Small intestine (tissue), 7 donors: ENCODE data around the gene MSI2. TPM values are rescaled to one million over a fixed set of nuclear protein-coding genes. Genes with fewer than 3 reads are reported as not detected.
"Not testable (repeated sequence)": the region's sequence is repeated elsewhere in the genome, so short reads cannot be mapped to it uniquely, and the experiment has no call there.

Source experiments
- DNase-seq, 2 donors: peaks; one replicate each; pipeline versions ENCODE4 v3.0.0 to v3.0.0-alpha.2; 2013
- FAIRE-seq: peaks from 2 replicates; lab custom pipeline; 2012; peaks lifted over from hg19 to GRCh38; lab: Jason Lieb, UNC
- H3K27ac ChIP-seq, 3 donors: one replicate each; pipeline ENCODE4 v1.5.1; 2013; ENCODE audit warnings: low read length in 2 of 3, mild to moderate bottlenecking in 2 of 3, control low read depth in 1 of 3, inconsistent platforms in 1 of 3, low read depth in 1 of 3, moderate library complexity in 1 of 3
- H3K27me3 ChIP-seq, 3 donors: one replicate each; pipeline ENCODE4 v1.6.1; 2013; ENCODE audit warnings: low read length in 3 of 3, inconsistent platforms in 1 of 3; ENCODE audit not compliant: control insufficient read depth in 3 of 3, insufficient read depth in 3 of 3
- H3K36me3 ChIP-seq, 3 donors: one replicate each; pipeline ENCODE4 v1.6.1; 2013; ENCODE audit warnings: low read length in 3 of 3, inconsistent platforms in 1 of 3, low read depth in 1 of 3, mild to moderate bottlenecking in 1 of 3, moderate library complexity in 1 of 3; ENCODE audit not compliant: control insufficient read depth in 3 of 3, insufficient read depth in 2 of 3
- H3K4me1 ChIP-seq, 3 donors: one replicate each; pipeline ENCODE4 v1.6.1; 2013; ENCODE audit warnings: low read length in 2 of 3, inconsistent platforms in 1 of 3, low read depth in 1 of 3, mild to moderate bottlenecking in 1 of 3, moderate library complexity in 1 of 3; ENCODE audit not compliant: control insufficient read depth in 3 of 3, insufficient read depth in 2 of 3
- H3K4me3 ChIP-seq, 3 donors: one replicate each; pipeline ENCODE4 v1.5.1; 2013; ENCODE audit warnings: low read length in 3 of 3, control low read depth in 1 of 3, inconsistent platforms in 1 of 3, low read depth in 1 of 3, mild to moderate bottlenecking in 1 of 3, moderate library complexity in 1 of 3
- H3K9me3 ChIP-seq, 2 donors: one replicate each; pipeline ENCODE4 v1.6.1; 2013; ENCODE audit warnings: low read depth in 1 of 2, low read length in 1 of 2; ENCODE audit not compliant: control insufficient read depth in 2 of 2, insufficient read depth in 1 of 2
- WGBS, 3 donors: extraction: QIAGEN DNeasy Blood & Tissue Kit; methylation state at CpG; one replicate each; pipeline ENCODE4 v1.1.7; 2013; 5-methylcytosine and 5-hydroxymethylcytosine counted together
- polyA plus RNA-seq, 4 donors: library from polyadenylated mRNA; stranded (reverse) in 3 of 4; unstranded in 1 of 4; fragments of 200-250 nt in 3 of 4; fragments of 120-200 nt in 1 of 4; gene quantifications; one replicate each; pipeline versions ENCODE4 v1.2.1 to v1.2.3, GENCODE V29; 2013
- donor health status: healthy with polysubstance abuse.
- donor health status: control.
- donor health status: control.
- donor health status: Bipolar disorder and iron deficiency.
- donor health status: healthy.

The MSI2 gene
- polyA plus RNA-seq, 4 donors = 5.1 to 49.4 (median 12.6) TPM

GRCh38 chr17:57617218-57617617 is 360.9 kb downstream of the MSI2 start:
- Histone ChIP-seq H3K4me1 (peaks cover 0 to 2% (median 0%) of the 10 kb centered on the region in 3 donors), H3K9me3 (no peaks in the 10 kb centered on the region), H3K27ac (no peak overlapping the region), H3K36me3 (peaks cover 0 to 35% (median 2%) of the 10 kb centered on the region in 3 donors), H3K27me3 (no peaks in the 10 kb centered on the region), H3K4me3 (no peak overlapping the region)
- no peak for FAIRE-seq
- DNase-seq = no peak

- no peak overlapping the region for H3K27ac ChIP-seq
- WGBS, 3 donors = 92 to 93% (median 93%) methylated on average over 19 of the region's 19 CpGs
- H3K27me3 ChIP-seq = no peaks in the 10 kb centered on the region
- H3K36me3 ChIP-seq = peaks cover 0 to 45% (median 2%) of the 10 kb centered on the region in 3 donors
- DNase-seq = no peak
- no peak overlapping the region for H3K4me3 ChIP-seq
- no peak for FAIRE-seq
- H3K9me3 ChIP-seq = no peaks in the 10 kb centered on the region
- no peaks in the 10 kb centered on the region for H3K4me1 ChIP-seq
Observed at GRCh38 chr17:57619061-57619937, 363.0 kb downstream of the MSI2 start.

- DNase-seq (no peak), FAIRE-seq (no peak)
- H3K9me3 ChIP-seq = no peaks in the 10 kb centered on the region
- H3K27me3 ChIP-seq = no peaks in the 10 kb centered on the region
- H3K4me1 ChIP-seq = no peaks in the 10 kb centered on the region
- H3K27ac ChIP-seq = no peak overlapping the region
- WGBS, 3 donors = 93 to 100% (median 98%) methylated on average over 2 of the region's 2 CpGs
- H3K4me3 ChIP-seq = no peak overlapping the region
- H3K36me3 ChIP-seq = peaks cover 0 to 55% (median 2%) of the 10 kb centered on the region in 3 donors
Observed at GRCh38 chr17:57620576-57620975, 364.3 kb downstream of the MSI2 start.

- H3K27me3 ChIP-seq, H3K9me3 ChIP-seq, FAIRE-seq, H3K4me1 ChIP-seq, DNase-seq, H3K27ac ChIP-seq, H3K4me3 ChIP-seq: not testable (repeated sequence)
- peaks cover 0 to 61% (median 0%) of the 10 kb centered on the region in 3 donors for H3K36me3 ChIP-seq
- WGBS, 3 donors = 94 to 98% (median 97%) methylated on average over 6 of the region's 6 CpGs
Observed at GRCh38 chr17:57621791-57622190, 365.5 kb downstream of the MSI2 start.

GRCh38 chr17:57622306-57622682 is 366.0 kb downstream of the MSI2 start:
- DNase-seq = no peak
- peaks cover 0 to 66% (median 0%) of the 10 kb centered on the region in 3 donors for H3K36me3 ChIP-seq
- WGBS, 3 donors = 72 to 84% (median 82%) methylated on average over 8 of the region's 8 CpGs
- FAIRE-seq = no peak
- no peak overlapping the region for H3K4me3 ChIP-seq
- no peaks in the 10 kb centered on the region for H3K4me1 ChIP-seq
- H3K27me3 ChIP-seq = no peaks in the 10 kb centered on the region
- H3K9me3 ChIP-seq = no peaks in the 10 kb centered on the region
- H3K27ac ChIP-seq = peak overlapping the region in 1 of 3 donors; percentile 24

GRCh38 chr17:57622683-57623433 is 366.5 kb downstream of the MSI2 start:
- Histone ChIP-seq H3K4me3 (no peak overlapping the region), H3K4me1 (no peaks in the 10 kb centered on the region), H3K9me3 (no peaks in the 10 kb centered on the region), H3K27ac (peak overlapping the region in 1 of 3 donors; percentile 24), H3K36me3 (peaks cover 0 to 69% (median 0%) of the 10 kb centered on the region in 3 donors), H3K27me3 (no peaks in the 10 kb centered on the region)
- no peak for DNase-seq
- WGBS, 3 donors = 66 to 85% (median 80%) methylated on average over 16 of the region's 16 CpGs
- FAIRE-seq = no peak

- Histone ChIP-seq H3K4me1 (no peaks in the 10 kb centered on the region), H3K27me3 (no peaks in the 10 kb centered on the region), H3K4me3 (no peak overlapping the region), H3K9me3 (no peaks in the 10 kb centered on the region), H3K27ac (no peak overlapping the region), H3K36me3 (peaks cover 0 to 70% (median 0%) of the 10 kb centered on the region in 3 donors)
- 80 to 92% (median 81%) methylated on average over 11 of the region's 11 CpGs for WGBS, 3 donors
- no peak for DNase-seq
- FAIRE-seq = no peak
Observed at GRCh38 chr17:57623620-57624019, 367.3 kb downstream of the MSI2 start.

- FAIRE-seq (no peak), DNase-seq (no peak)
- Histone ChIP-seq H3K9me3 (no peaks in the 10 kb centered on the region), H3K4me1 (no peaks in the 10 kb centered on the region), H3K27me3 (no peaks in the 10 kb centered on the region), H3K27ac (no peak overlapping the region), H3K36me3 (peaks cover 0 to 69% (median 0%) of the 10 kb centered on the region in 3 donors), H3K4me3 (no peak overlapping the region)
- 82 to 88% (median 86%) methylated on average over 8 of the region's 8 CpGs for WGBS, 3 donors
Observed at GRCh38 chr17:57624386-57624785, 368.1 kb downstream of the MSI2 start.
